Cortex of kidney (tissue), 1 donor: ENCODE data around the gene BTBD10.

Experiments used
- DNase-seq: peaks from one replicate; lab custom pipeline; 2025; lab: John Stamatoyannopoulos, UW

BTBD10 gene

GRCh38 chr11:13338427-13339069, 124.5 kb downstream of the BTBD10 start:
- no peak for DNase-seq

- DNase-seq = no peak
Observed at GRCh38 chr11:13338019-13338426, 125.0 kb downstream of the BTBD10 start.
